ENCODE data around the gene ARAP1.

ARAP1 gene

DNA sequence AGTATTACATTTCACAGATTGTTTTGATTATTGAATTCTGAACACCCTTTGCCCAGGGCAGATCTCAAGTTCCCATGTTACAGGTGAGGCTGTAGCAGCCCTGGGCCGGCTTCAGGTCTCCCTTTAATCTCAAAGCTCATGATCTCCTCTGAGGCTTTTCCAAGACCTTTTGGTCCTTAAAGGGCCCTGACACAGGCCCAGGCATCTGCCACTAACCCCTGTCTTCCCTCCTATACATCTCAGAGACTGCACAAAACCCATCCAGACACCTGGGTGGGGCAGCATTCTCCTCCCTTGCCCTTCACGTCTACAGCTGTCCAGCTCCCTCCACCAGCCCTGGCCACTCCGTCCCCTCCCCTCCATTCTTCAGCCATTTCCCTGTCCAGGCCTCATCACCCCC, 115.8 kb downstream of the ARAP1 start:
- no peak for DNase-seq (ENCODE audit: low spot score)

DNA sequence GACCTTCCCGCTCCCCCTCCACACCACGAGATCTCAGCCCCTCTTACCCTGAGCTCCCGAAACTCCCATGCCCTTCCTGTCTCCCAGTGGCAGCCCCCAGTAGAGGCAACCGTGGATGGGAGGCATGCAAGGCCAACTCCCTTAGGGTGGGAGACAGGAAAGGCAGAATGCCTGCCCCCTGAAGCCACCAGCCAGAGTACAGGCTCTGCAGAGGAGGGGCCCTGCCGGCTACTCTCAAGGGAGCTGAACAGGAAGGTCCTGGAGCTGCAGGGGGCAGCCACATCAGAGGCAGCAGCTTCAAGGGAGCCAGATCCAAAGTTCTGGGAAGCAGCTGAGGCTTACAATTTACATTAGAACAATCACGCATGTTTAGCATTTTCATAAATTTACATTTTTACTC, 116.3 kb downstream of the ARAP1 start:
- DNase-seq (ENCODE audit: low spot score), result no peak

GRCh38 chr11:72635309-72635915, 116.8 kb downstream of the ARAP1 start:
- no peak for DNase-seq (ENCODE audit: low spot score)
